ENCODE data around the gene PXK. TPM values are rescaled to one million over a fixed set of nuclear protein-coding genes. Genes with fewer than 3 reads are reported as not detected.
A peak's percentile ranks its signal among the peaks of the same experiment; 100 is the strongest.

PXK gene
- total RNA-seq, 2 donors from 2014 or later, result 8.2 to 12.7 TPM

GRCh38 chr3:58471025-58471887 lies 138.6 kb downstream of the PXK start:
- TF ChIP-seq POLR2A (IDR thresholded peaks at IDR 0.05), result no peak
- TF ChIP-seq CTCF (IDR thresholded peaks at IDR 0.05), result no peak
- H3K4me1 ChIP-seq, result peaks cover 21% of the 10 kb centered on the region
- no peaks in the 10 kb centered on the region for H3K36me3 ChIP-seq (replicated peaks in 1 of 2; ENCODE audit: insufficient read depth in 1 of 2, low read depth in 2 of 2)
- peak; percentile 41 to 84 (median 64) for DNase-seq
- no peak overlapping the region for H3K4me3 ChIP-seq
- peak; percentile 85 for ATAC-seq
- no peaks in the 10 kb centered on the region for H3K9me3 ChIP-seq
- peak overlapping the region; percentile 44 to 80 (median 58) for H3K27ac ChIP-seq
- 43 to 52% methylated on average over 10 of the region's 10 CpGs for WGBS, 2 donors
- H3K27me3 ChIP-seq, result no peaks in the 10 kb centered on the region
- intact Hi-C loops (cut with DNase I), result no loop called here

GRCh38 chr3:58473275-58473674 lies 140.6 kb downstream of the PXK start:
- peaks cover 21% of the 10 kb centered on the region for H3K4me1 ChIP-seq
- WGBS, 2 donors, result 84 to 93% methylated on average over 1 of the region's 1 CpG
- H3K9me3 ChIP-seq, result no peaks in the 10 kb centered on the region
- TF ChIP-seq POLR2A (IDR thresholded peaks at IDR 0.05), result no peak
- no peak for TF ChIP-seq CTCF (IDR thresholded peaks at IDR 0.05)
- intact Hi-C loops (cut with DNase I), result no loop called here
- H3K27ac ChIP-seq, result no peak overlapping the region
- no peaks in the 10 kb centered on the region for H3K27me3 ChIP-seq
- ATAC-seq (no peak), DNase-seq (no peak)
- no peak overlapping the region for H3K4me3 ChIP-seq
- H3K36me3 ChIP-seq (replicated peaks in 1 of 2; ENCODE audit: insufficient read depth in 1 of 2, low read depth in 2 of 2), result no peaks in the 10 kb centered on the region

- WGBS, 2 donors, result 92 to 100% methylated on average over 1 of the region's 1 CpG
- no peak for ATAC-seq
These were observed 141.7 kb downstream of the PXK start for GRCh38 chr3:58474348-58474911.

GRCh38 chr3:58474967-58475578 lies 142.4 kb downstream of the PXK start:
- Histone ChIP-seq H3K27me3 (no peaks in the 10 kb centered on the region), H3K4me1 (peaks cover 21% of the 10 kb centered on the region), H3K36me3 (replicated peaks in 1 of 2; ENCODE audit: insufficient read depth in 1 of 2, low read depth in 2 of 2) (no peaks in the 10 kb centered on the region), H3K4me3 (no peak overlapping the region), H3K9me3 (no peaks in the 10 kb centered on the region), H3K27ac (no peak overlapping the region)
- no peak for TF ChIP-seq POLR2A (IDR thresholded peaks at IDR 0.05)
- TF ChIP-seq CTCF (IDR thresholded peaks at IDR 0.05), result no peak
- 74 to 79% methylated on average over 3 of the region's 3 CpGs for WGBS, 2 donors
- DNase-seq (no peak), ATAC-seq (no peak)
- intact Hi-C loops (cut with DNase I), result no loop called here

More at GRCh38 chr3:58474348-58474911, 141.7 kb downstream of the PXK start:
- peaks cover 21% of the 10 kb centered on the region for H3K4me1 ChIP-seq
- peak in 1 of 4 donors; percentile 29 for DNase-seq
- H3K27me3 ChIP-seq, result no peaks in the 10 kb centered on the region
- H3K4me3 ChIP-seq, result no peak overlapping the region
- TF ChIP-seq POLR2A (IDR thresholded peaks at IDR 0.05), result no peak
- no peak for TF ChIP-seq CTCF (IDR thresholded peaks at IDR 0.05)
- H3K36me3 ChIP-seq (replicated peaks in 1 of 2; ENCODE audit: insufficient read depth in 1 of 2, low read depth in 2 of 2), result no peaks in the 10 kb centered on the region
- no peaks in the 10 kb centered on the region for H3K9me3 ChIP-seq
- H3K27ac ChIP-seq, result no peak overlapping the region
- intact Hi-C loops (cut with DNase I), result no loop called here

Small RNA genes within 50 kb of the gene (small RNA-seq; reads per million reads assigned to genes)
- gene AC098479.1, result not detected

Other genes starting within 250 kb of the PXK start
- 1 to 10 TPM in 1 of 2 donors, not detected in 1; 2.1 TPM for gene DNASE1L3, start 121.9 kb upstream of the PXK start, total RNA-seq
- 1 to 10 TPM; 5.3 to 6.2 TPM for gene ABHD6, start 95.1 kb upstream of the PXK start, total RNA-seq
- gene RPP14, start 26.6 kb upstream of the PXK start, total RNA-seq, result 1 to 10 TPM; 3.6 to 4.3 TPM
- gene HTD2, start 26.4 kb upstream of the PXK start, total RNA-seq, result 1 to 10 TPM in 1 of 2 donors, under 1 TPM in 1; 0.99 to 4.9 TPM
- 10 to 100 TPM; 23.4 to 32.7 TPM for gene PDHB, start 100.9 kb downstream of the PXK start, total RNA-seq
- gene KCTD6, start 159.2 kb downstream of the PXK start, total RNA-seq, result 10 to 100 TPM in 1 of 2 donors, 1 to 10 TPM in 1; 1.3 to 13.0 TPM
- gene ACOX2, start 204.3 kb downstream of the PXK start, total RNA-seq, result 1 to 10 TPM; 2.3 to 5.9 TPM
- gene FAM107A, start 244.5 kb downstream of the PXK start, total RNA-seq, result 10 to 100 TPM; 14.5 to 26.4 TPM